M059J (cell line): Measurements from ENCODE around the gene ACSM2B. TPM values are rescaled to one million over a fixed set of nuclear protein-coding genes. Genes with fewer than 3 reads are reported as not detected.
"Not testable (repeated sequence)": the region's sequence is repeated elsewhere in the genome, so short reads cannot be mapped to it uniquely, and the experiment has no call there.

ENCODE experiments used
- DNase-seq: peaks from one replicate; pipeline ENCODE4 v3.0.0-alpha.2; 2012; ENCODE audit warnings: low read depth
- total RNA-seq: library from RNA; depleted of rRNA; stranded (reverse); fragments of >200 nt; shearing (Covaris generic); gene quantifications from 2 replicates; pipeline ENCODE4 v1.2.3, GENCODE V29; 2014; rRNA removed

Gene ACSM2B
- not detected in 2 replicates for total RNA-seq

GRCh38 chr16:20576145-20576544 lies at the start of gene ACSM2B:
TSS of gene ACSM2B (minus strand) at chr16:20576367. CDS start at chr16:20564845, 11,522 bp downstream.
- not testable (repeated sequence) for DNase-seq

GRCh38 chr16:20624882-20625807 lies 49.0 kb upstream of the ACSM2B start:
- DNase-seq = no peak

- DNase-seq = no peak
Observed at GRCh38 chr16:20624205-20624604, 48.0 kb upstream of the ACSM2B start.

GRCh38 chr16:20622498-20622870 lies 46.3 kb upstream of the ACSM2B start:
- DNase-seq = no peak

- DNase-seq = no peak
Observed at GRCh38 chr16:20621406-20621805, 45.2 kb upstream of the ACSM2B start.

GRCh38 chr16:20620770-20621169 lies 44.6 kb upstream of the ACSM2B start:
- DNase-seq = no peak

GRCh38 chr16:20620003-20620402 lies 43.8 kb upstream of the ACSM2B start:
- no peak for DNase-seq

GRCh38 chr16:20617271-20617670 lies 41.1 kb upstream of the ACSM2B start:
- DNase-seq = no peak

- no peak for DNase-seq
Observed at GRCh38 chr16:20614186-20615141, 38.3 kb upstream of the ACSM2B start.

- DNase-seq = no peak
Observed at GRCh38 chr16:20613481-20614185, 37.5 kb upstream of the ACSM2B start.

- peak; percentile 8 for DNase-seq
Observed at GRCh38 chr16:20612551-20613480, 36.6 kb upstream of the ACSM2B start.

GRCh38 chr16:20611975-20612481 lies 35.9 kb upstream of the ACSM2B start:
- no peak for DNase-seq

- DNase-seq = no peak
Observed at GRCh38 chr16:20611350-20611902, 35.3 kb upstream of the ACSM2B start.

- no peak for DNase-seq
Observed at GRCh38 chr16:20610892-20611349, 34.8 kb upstream of the ACSM2B start.

GRCh38 chr16:20610211-20610891 lies 34.2 kb upstream of the ACSM2B start:
- no peak for DNase-seq

- not testable (repeated sequence) for DNase-seq
Observed at GRCh38 chr16:20602205-20602604, 26.0 kb upstream of the ACSM2B start.

- not testable (repeated sequence) for DNase-seq
Observed at GRCh38 chr16:20599475-20599874, 23.3 kb upstream of the ACSM2B start.

GRCh38 chr16:20598832-20599469 lies 22.8 kb upstream of the ACSM2B start:
- no peak for DNase-seq

GRCh38 chr16:20595694-20596093 lies 19.5 kb upstream of the ACSM2B start:
- DNase-seq = not testable (repeated sequence)
